HFF-Myc (cell line): ENCODE results near the gene JCAD.

Experiments used
- DNase-seq: peaks from one replicate; pipeline ENCODE4 v3.0.0-alpha.2; 2011; ENCODE audit warnings: low read depth; ENCODE audit errors: extremely low read depth
- H3K4me3 ChIP-seq: replicated peaks from 2 replicates; pipeline ENCODE4 v1.5.1; 2011; ENCODE audit warnings: low read depth, mild to moderate bottlenecking, control low read depth, low read length
- CTCF ChIP-seq: IDR thresholded peaks from 2 replicates; pipeline ENCODE4 v1.5.1; 2012; ENCODE audit warnings: mild to moderate bottlenecking, low read depth, low read length, control low read depth; ENCODE audit errors: missing control alignments

JCAD gene

GRCh38 chr10:30074090-30074489 is 14.7 kb upstream of the JCAD start:
- no peak overlapping the region for H3K4me3 ChIP-seq
- no peak for TF ChIP-seq CTCF
- no peak for DNase-seq

DNA sequence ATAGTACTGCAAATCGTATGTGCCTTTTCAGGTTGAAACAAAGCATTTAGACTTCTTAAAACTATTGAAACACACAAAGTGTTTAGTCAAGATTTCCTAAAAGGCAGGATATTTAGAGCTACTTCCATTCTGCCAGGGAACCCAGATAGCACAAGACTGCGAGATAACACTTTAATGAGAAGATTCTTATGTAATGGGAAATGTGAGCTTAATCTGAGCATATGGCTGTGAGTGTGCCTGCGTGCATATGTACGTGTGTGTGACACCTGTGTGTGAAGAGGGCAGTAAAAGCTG is 14.3 kb upstream of the JCAD start:
- no peak for DNase-seq
- no peak for TF ChIP-seq CTCF
- no peak overlapping the region for H3K4me3 ChIP-seq

- no peak overlapping the region for H3K4me3 ChIP-seq
- no peak for TF ChIP-seq CTCF
- no peak for DNase-seq
Measured at GRCh38 chr10:30073045-30073766, 13.8 kb upstream of the JCAD start.

- H3K4me3 ChIP-seq = no peak overlapping the region
- TF ChIP-seq CTCF = no peak
- DNase-seq = no peak
Measured at GRCh38 chr10:30072068-30072467, 12.7 kb upstream of the JCAD start.

DNA sequence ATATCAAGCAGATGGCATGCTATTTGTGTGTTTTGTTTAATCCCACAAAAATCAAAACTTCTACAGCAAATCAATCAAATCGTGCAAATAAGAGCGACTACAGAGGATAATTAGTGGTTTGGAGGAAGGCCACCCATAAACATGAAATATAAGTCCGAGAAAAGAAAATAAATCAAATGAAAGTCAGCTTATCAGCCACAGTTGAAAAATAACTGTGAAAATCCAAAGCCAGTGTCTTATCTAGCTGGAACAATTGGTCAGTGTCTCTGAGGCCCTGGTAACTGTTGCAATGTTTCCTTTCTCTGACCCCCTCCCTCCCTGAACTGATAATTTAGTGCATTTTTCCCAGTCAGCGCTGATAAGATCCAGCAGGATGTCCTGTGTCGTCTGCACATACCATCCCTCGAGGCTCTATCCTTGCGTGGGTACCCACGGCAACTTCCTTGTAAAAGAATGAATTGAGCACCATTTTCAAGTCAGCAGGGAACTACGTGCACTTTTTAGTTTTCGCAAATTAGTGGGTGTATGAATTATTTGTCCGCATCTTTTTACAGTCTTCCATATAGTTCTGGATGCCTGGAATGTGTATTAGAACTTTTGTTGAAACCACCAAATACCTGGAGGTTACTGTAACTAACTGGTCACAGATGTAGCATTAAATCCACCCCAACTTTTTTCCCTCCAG is 10.8 kb upstream of the JCAD start:
- TF ChIP-seq CTCF = no peak
- H3K4me3 ChIP-seq = no peak overlapping the region
- DNase-seq = peak; percentile 32

DNA sequence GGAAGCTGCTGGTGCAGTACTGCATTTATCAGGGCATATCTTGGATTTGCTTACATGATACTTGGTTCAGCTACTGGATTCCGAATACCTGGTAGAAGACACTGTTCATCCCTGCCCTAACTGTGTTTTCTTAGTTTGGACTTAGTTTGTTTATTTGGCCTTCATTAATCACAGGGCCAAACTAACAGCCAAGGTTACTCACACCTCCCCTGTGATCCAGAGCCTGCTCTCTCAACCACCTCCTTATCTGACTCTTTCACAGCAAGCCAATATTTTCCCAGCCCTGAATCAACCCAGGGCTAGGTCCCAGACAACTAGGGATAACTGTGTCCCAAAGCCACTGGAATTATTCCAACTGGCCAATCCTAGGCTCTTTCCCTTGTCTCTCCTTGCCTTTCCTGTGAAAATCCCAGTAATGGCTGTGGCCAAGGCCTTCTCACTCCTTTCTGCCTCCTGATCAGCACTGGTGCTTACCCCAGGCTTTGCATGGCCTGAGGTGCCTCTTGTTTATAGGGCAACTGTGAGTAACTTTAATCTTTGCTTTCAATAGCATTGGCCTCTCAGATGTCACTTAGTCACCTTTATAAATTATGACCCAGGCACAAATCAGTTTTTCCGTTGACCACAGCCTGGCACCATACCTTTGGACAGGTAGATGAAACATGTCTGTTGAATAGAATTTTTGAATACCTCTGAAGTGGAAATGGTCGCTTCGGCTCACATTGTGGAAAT is 9.3 kb upstream of the JCAD start:
- H3K4me3 ChIP-seq = no peak overlapping the region
- no peak for DNase-seq
- no peak for TF ChIP-seq CTCF
